HG03108 (cell line): Measurements from ENCODE around the gene CYB5D1.

Experiments
- ATAC-seq: cut with Tn5 transposase; IDR thresholded peaks from one replicate; pipeline ENCODE4 v1.9.1; 2021; ENCODE audit warnings: moderate library complexity; ENCODE audit not compliant: unreplicated experiment

CYB5D1 gene

GRCh38 chr17:7911116-7911515, 53.3 kb downstream of the CYB5D1 start:
- no peak for ATAC-seq
